ENCODE measurements around the gene MAEA. TPM values are rescaled to one million over a fixed set of nuclear protein-coding genes. Genes with fewer than 3 reads are reported as not detected.
"Not testable (repeated sequence)": the region's sequence is repeated elsewhere in the genome, so short reads cannot be mapped to it uniquely, and the experiment has no call there.

MAEA gene
- total and polyA plus RNA-seq, 8 donors, result 28.6 to 74.7 (median 32.7) TPM

- peaks cover 3 to 13% (median 11%) of the 10 kb centered on the region in 3 donors for H3K36me3 ChIP-seq
- no peak for FAIRE-seq
- WGBS, 2 donors, result 96% methylated on average over 11 of the region's 11 CpGs
Measured at GRCh38 chr4:1323635-1324442, 34.1 kb downstream of the MAEA start.

GRCh38 chr4:1324443-1325175 is 34.9 kb downstream of the MAEA start:
- H3K27me3 ChIP-seq; intact Hi-C loops (cut with DNase I); FAIRE-seq; H3K27ac ChIP-seq; H3K4me1 ChIP-seq; H3K4me3 ChIP-seq; ATAC-seq; H3K9me3 ChIP-seq: not testable (repeated sequence)
- peaks cover 3 to 15% (median 11%) of the 10 kb centered on the region in 3 donors for H3K36me3 ChIP-seq
- peak in 1 of 6 donors; percentile 16 for DNase-seq
- 95 to 97% methylated on average over 20 of the region's 20 CpGs for WGBS, 2 donors

More at GRCh38 chr4:1323635-1324442, 34.1 kb downstream of the MAEA start:
- Histone ChIP-seq H3K4me3 (no peak overlapping the region), H3K27ac (no peak overlapping the region), H3K27me3 (no peaks in the 10 kb centered on the region), H3K9me3 (no peaks in the 10 kb centered on the region), H3K4me1 (no peaks in the 10 kb centered on the region)
- no peak for ATAC-seq
- intact Hi-C loops (cut with DNase I), result no loop called here
- TF ChIP-seq CTCF (IDR thresholded peaks at IDR 0.05), result no peak
- DNase-seq, result peak in 2 of 6 donors; percentile 16 to 32

- Histone ChIP-seq H3K4me1 (no peaks in the 10 kb centered on the region), H3K27ac (no peak overlapping the region), H3K4me3 (no peak overlapping the region), H3K27me3 (no peaks in the 10 kb centered on the region), H3K36me3 (peaks cover 3 to 15% (median 11%) of the 10 kb centered on the region in 3 donors), H3K9me3 (no peaks in the 10 kb centered on the region)
- ATAC-seq, result no peak
- 96% methylated on average over 11 of the region's 11 CpGs for whole genome bisulfite sequencing, 2 donors
- intact Hi-C loops (cut with DNase I), result no loop called here
- TF ChIP-seq CTCF (IDR thresholded peaks at IDR 0.05), result no peak
- FAIRE-seq, result no peak
- peak in 2 of 6 donors; percentile 4 to 27 for DNase-seq
Measured at GRCh38 chr4:1325176-1325480, 35.4 kb downstream of the MAEA start.

GRCh38 chr4:1325681-1326635 is 36.3 kb downstream of the MAEA start:
- H3K27me3 ChIP-seq, result no peaks in the 10 kb centered on the region
- no peak overlapping the region for H3K27ac ChIP-seq
- DNase-seq (peak in 2 of 6 donors; percentile 14 to 67), FAIRE-seq (no peak), ATAC-seq (no peak)
- peaks cover 3 to 15% (median 11%) of the 10 kb centered on the region in 3 donors for H3K36me3 ChIP-seq
- WGBS, 2 donors, result 90 to 94% methylated on average over 35 of the region's 35 CpGs
- H3K4me1 ChIP-seq, result no peaks in the 10 kb centered on the region
- no peak for TF ChIP-seq CTCF (IDR thresholded peaks at IDR 0.05)
- no peak overlapping the region for H3K4me3 ChIP-seq
- intact Hi-C loops (cut with DNase I), result no loop called here
- H3K9me3 ChIP-seq, result no peaks in the 10 kb centered on the region

All from pancreas (tissue), 10 donors.